ENCODE data around the gene SLC25A6. TPM values are rescaled to one million over a fixed set of nuclear protein-coding genes. Genes with fewer than 3 reads are reported as not detected.

Gene SLC25A6
- polyA plus RNA-seq, 2 of the 4 experiments (the other 2 are of a cell fraction) = 291 to 448 TPM

GRCh38 chrX:1424147-1424851 is 32.4 kb upstream of the SLC25A6 start:
- Histone ChIP-seq H3K9me3 (peaks cover 27% of the 10 kb centered on the region), H3K27ac (no peak overlapping the region), H3K4me1 (no peaks in the 10 kb centered on the region), H3K4me3 (no peak overlapping the region), H3K4me2 (no peak overlapping the region)
- FAIRE-seq = no peak
- CTCF ChIA-PET = no interaction called here
- no peak for ATAC-seq
- POLR2A ChIA-PET = no interaction called here
- DNase-seq (ENCODE audit: low read depth in 1 of 2, low spot score in 1 of 2) = no peak
- WGBS (ENCODE audit: missing lambda C conversion rate) = 84% methylated on average over 9 of the region's 9 CpGs
- no peak for TF ChIP-seq CBX8 (IDR thresholded peaks at IDR 0.05)
- no peak for TF ChIP-seq RFX5 (IDR thresholded peaks at IDR 0.05)
- no peak for TF ChIP-seq BHLHE40 (IDR thresholded peaks at IDR 0.05; ENCODE audit: low read depth, low read length)
- TF ChIP-seq HMGXB4 (CRISPR knock-in tag; IDR thresholded peaks at IDR 0.05; ENCODE audit: borderline replicate concordance) = no peak
- TF ChIP-seq CHD2 (IDR thresholded peaks at IDR 0.05; ENCODE audit: low read length, partially characterized antibody) = no peak
- TF ChIP-seq HDAC2 (IDR thresholded peaks at IDR 0.05) = no peak

GRCh38 chrX:1423215-1423614 is 31.3 kb upstream of the SLC25A6 start:
- H3K27ac ChIP-seq = no peak overlapping the region
- no peak for FAIRE-seq
- 85% methylated on average over 2 of the region's 2 CpGs for WGBS (ENCODE audit: missing lambda C conversion rate)
- no peak for DNase-seq (ENCODE audit: low read depth in 1 of 2, low spot score in 1 of 2)
- ChIA-PET CTCF (no interaction called here), POLR2A (no interaction called here)
- H3K4me1 ChIP-seq = no peaks in the 10 kb centered on the region
- TF ChIP-seq ELK1 (IDR thresholded peaks at IDR 0.05; ENCODE audit: low read depth, low read length) (no peak), E2F6 (IDR thresholded peaks at IDR 0.05; ENCODE audit: borderline replicate concordance, low read depth) (no peak), ZC3H11A (IDR thresholded peaks at IDR 0.05) (no peak), FOSL2 (IDR thresholded peaks at IDR 0.05) (no peak), FOSL2 (CRISPR knock-in tag; IDR thresholded peaks at IDR 0.05) (no peak), BCL3 (IDR thresholded peaks at IDR 0.05) (no peak), EHMT2 (IDR thresholded peaks at IDR 0.05; ENCODE audit: low read depth) (no peak), ESRRA (IDR thresholded peaks at IDR 0.05; ENCODE audit: borderline replicate concordance, low read length) (no peak)
- H3K4me3 ChIP-seq = no peak overlapping the region
- H3K9me3 ChIP-seq = peaks cover 29% of the 10 kb centered on the region
- ATAC-seq = no peak
- H3K4me2 ChIP-seq = no peak overlapping the region

GRCh38 chrX:1422135-1422465 is 30.2 kb upstream of the SLC25A6 start:
- no peak for DNase-seq (ENCODE audit: low read depth in 1 of 2, low spot score in 1 of 2)
- no peak overlapping the region for H3K4me2 ChIP-seq
- ChIA-PET POLR2A (no interaction called here), CTCF (no interaction called here)
- FAIRE-seq = no peak
- H3K4me3 ChIP-seq = no peak overlapping the region
- H3K9me3 ChIP-seq = peaks cover 31% of the 10 kb centered on the region
- no peaks in the 10 kb centered on the region for H3K4me1 ChIP-seq
- 90% methylated on average over 4 of the region's 4 CpGs for WGBS (ENCODE audit: missing lambda C conversion rate)
- TF ChIP-seq PHF8 (IDR thresholded peaks at IDR 0.05; ENCODE audit: borderline replicate concordance, low read depth) (no peak), GATA3 (IDR thresholded peaks at IDR 0.05; ENCODE audit: borderline replicate concordance) (0 out of 2 replicates have a peak, but pooled peaks have one; percentile 12), EP300 (IDR thresholded peaks at IDR 0.05) (no peak)
- no peak for ATAC-seq
- no peak overlapping the region for H3K27ac ChIP-seq
